ENCODE results near the gene AQP5. TPM values are rescaled to one million over a fixed set of nuclear protein-coding genes. Genes with fewer than 3 reads are reported as not detected.

AQP5 gene
- total RNA-seq, 6 experiments from 2014 or later, result not detected

DNA sequence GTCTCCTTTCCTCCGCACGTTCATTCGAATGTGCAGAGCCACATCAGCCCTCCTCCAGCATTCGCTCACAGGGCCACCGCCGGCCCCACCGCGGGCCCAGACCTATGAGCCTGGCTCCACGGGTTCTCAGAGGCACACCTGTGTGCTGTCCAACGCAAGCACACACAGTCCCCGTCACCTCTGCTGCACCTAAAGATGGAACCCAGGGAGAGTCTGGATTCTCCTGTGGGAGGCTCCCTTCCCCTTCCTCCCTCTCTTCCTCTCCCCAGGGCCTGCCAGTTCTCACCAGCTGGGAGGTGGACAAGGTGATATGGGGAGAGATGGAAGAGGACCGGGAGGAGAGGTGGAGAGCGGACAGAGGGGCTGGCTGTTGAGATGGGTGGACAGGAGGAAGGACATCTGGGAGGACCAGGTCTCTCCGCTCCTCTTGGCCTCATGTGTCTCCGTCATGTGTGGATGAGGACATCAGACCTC lies 6.1 kb downstream of the AQP5 start:
- Mint-ChIP-seq H3K36me3 (ENCODE audit: low read depth) (no peaks in the 10 kb centered on the region), H3K4me1 (ENCODE audit: low read depth) (no peaks in the 10 kb centered on the region), H3K27me3 (ENCODE audit: insufficient read depth) (peaks cover 20% of the 10 kb centered on the region), H3K27ac (no peak overlapping the region), H3K9me3 (no peaks in the 10 kb centered on the region), H3K4me3 (peak overlapping the region; percentile 76)
- TF ChIP-seq, protein P1, sequence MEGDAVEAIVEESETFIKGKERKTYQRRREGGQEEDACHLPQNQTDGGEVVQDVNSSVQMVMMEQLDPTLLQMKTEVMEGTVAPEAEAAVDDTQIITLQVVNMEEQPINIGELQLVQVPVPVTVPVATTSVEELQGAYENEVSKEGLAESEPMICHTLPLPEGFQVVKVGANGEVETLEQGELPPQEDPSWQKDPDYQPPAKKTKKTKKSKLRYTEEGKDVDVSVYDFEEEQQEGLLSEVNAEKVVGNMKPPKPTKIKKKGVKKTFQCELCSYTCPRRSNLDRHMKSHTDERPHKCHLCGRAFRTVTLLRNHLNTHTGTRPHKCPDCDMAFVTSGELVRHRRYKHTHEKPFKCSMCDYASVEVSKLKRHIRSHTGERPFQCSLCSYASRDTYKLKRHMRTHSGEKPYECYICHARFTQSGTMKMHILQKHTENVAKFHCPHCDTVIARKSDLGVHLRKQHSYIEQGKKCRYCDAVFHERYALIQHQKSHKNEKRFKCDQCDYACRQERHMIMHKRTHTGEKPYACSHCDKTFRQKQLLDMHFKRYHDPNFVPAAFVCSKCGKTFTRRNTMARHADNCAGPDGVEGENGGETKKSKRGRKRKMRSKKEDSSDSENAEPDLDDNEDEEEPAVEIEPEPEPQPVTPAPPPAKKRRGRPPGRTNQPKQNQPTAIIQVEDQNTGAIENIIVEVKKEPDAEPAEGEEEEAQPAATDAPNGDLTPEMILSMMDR (IDR thresholded peaks at IDR 0.05), result no peak
- no peak for DNase-seq

DNA sequence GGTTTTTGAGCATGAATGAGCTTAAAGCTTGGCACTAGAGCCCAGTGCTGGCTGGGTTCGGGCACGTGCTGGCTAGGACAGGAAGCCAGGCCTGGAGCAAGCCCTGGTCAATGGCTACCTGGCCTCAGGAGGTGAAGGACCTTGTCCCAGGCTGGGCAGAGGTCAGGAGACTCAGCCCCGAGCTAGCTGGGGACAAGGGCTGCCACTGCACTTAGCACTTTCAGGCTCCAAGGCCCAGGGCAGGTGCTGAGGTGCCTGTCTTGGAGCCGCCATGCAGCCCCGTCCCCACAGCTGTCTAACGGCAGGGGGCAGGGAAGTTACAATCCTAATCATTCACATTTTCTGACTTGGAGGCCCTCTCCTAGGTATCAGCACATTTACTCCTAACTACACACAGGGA lies 6.8 kb downstream of the AQP5 start:
- no peaks in the 10 kb centered on the region for H3K4me1 Mint-ChIP-seq (ENCODE audit: low read depth)
- no peaks in the 10 kb centered on the region for H3K36me3 Mint-ChIP-seq (ENCODE audit: low read depth)
- TF ChIP-seq, protein P1 (IDR thresholded peaks at IDR 0.05), result no peak
- H3K4me3 Mint-ChIP-seq, result no peak overlapping the region
- H3K9me3 Mint-ChIP-seq, result no peaks in the 10 kb centered on the region
- peaks cover 22% of the 10 kb centered on the region for H3K27me3 Mint-ChIP-seq (ENCODE audit: insufficient read depth)
- no peak for DNase-seq
- no peak overlapping the region for H3K27ac Mint-ChIP-seq

DNA sequence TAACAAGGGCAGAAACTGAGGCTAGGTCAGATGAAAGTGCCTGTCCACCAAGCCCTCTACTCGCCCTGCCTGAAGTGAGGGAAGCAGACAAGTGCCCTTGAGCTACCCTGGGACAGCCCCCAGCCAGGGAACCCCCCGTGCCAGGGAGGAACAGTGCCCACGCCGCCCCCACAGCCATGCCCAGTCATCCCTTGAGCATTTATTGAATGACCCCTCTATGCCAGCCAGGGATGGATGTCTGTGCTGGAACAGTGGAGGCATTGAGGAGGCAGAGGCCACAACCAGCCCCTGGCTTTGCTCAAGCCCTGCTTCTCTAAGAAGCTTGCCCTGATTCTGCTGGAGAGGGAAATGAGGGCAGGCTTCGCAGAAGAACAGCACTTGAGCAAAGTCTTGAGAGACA lies 7.4 kb downstream of the AQP5 start:
- H3K27ac Mint-ChIP-seq, result no peak overlapping the region
- H3K36me3 Mint-ChIP-seq (ENCODE audit: low read depth), result no peaks in the 10 kb centered on the region
- H3K9me3 Mint-ChIP-seq, result no peaks in the 10 kb centered on the region
- no peak overlapping the region for H3K4me3 Mint-ChIP-seq
- peaks cover 19% of the 10 kb centered on the region for H3K27me3 Mint-ChIP-seq (ENCODE audit: insufficient read depth)
- no peak for DNase-seq
- TF ChIP-seq, protein P1 (IDR thresholded peaks at IDR 0.05), result no peak
- no peaks in the 10 kb centered on the region for H3K4me1 Mint-ChIP-seq (ENCODE audit: low read depth)

DNA sequence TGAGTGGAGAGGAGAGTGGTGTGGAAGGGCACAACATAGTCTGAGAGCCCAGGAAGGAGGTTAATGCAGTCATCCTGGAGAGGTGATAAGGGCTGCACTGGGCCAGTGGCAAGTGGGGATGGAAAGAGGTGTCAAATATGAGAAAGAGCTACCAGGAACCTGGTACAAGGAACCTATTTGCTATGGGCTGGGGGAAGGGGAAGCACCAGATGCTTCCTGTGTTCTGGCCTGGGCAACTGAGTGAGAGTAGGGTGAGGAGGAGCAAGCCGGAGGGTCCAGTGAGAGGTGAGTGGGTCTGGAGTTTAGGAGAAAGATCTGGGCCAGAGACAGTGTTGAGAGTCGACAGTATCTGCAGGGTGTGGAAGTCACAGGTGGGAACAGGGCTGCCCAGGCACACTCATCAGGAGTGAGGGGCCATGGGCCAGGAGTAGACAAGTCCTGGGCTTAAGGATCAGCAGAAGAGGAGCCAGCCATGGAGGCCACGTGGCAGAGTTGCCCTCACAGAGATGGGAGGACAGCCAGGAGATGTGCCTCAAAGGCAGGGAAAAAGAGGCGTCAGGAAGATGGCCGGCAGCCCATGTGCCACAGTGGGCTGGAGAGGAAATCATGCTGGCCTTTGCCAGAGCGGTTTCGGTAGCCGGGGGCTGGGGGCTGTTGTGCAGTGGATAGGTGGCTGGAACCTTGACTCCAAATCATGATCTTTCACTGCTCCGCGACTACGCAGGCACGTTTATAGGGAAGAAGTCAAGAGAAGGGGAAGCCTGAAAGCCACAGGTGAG lies 8.2 kb downstream of the AQP5 start:
- no peak overlapping the region for H3K4me3 Mint-ChIP-seq
- H3K9me3 Mint-ChIP-seq, result no peaks in the 10 kb centered on the region
- no peaks in the 10 kb centered on the region for H3K4me1 Mint-ChIP-seq (ENCODE audit: low read depth)
- TF ChIP-seq, protein P1 (IDR thresholded peaks at IDR 0.05), result no peak
- no peak overlapping the region for H3K27ac Mint-ChIP-seq
- no peaks in the 10 kb centered on the region for H3K36me3 Mint-ChIP-seq (ENCODE audit: low read depth)
- no peak for DNase-seq
- peaks cover 10% of the 10 kb centered on the region for H3K27me3 Mint-ChIP-seq (ENCODE audit: insufficient read depth)

DNA sequence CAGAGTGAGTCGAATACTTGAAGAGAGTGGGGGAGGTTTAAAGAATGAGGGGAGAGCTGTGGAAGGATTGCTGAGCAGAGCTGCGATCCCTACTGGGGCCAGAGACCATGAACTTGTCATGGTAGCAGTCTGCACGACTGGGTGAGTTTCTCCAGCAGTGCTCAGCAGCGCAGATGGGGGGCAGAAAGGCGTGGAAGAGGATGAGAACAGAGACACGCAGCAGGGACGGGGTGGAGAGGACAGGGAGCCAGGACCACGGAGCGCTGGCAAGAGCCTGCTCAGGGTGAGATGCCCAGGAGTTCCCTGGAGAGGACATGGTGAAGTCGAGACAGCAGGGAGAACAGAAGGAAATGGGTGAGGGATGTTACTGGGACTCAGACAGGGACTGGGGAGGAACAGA lies 9.0 kb downstream of the AQP5 start:
- Mint-ChIP-seq H3K9me3 (no peaks in the 10 kb centered on the region), H3K36me3 (ENCODE audit: low read depth) (no peaks in the 10 kb centered on the region), H3K4me1 (ENCODE audit: low read depth) (no peaks in the 10 kb centered on the region), H3K27me3 (ENCODE audit: insufficient read depth) (peaks cover 9% of the 10 kb centered on the region), H3K4me3 (no peak overlapping the region), H3K27ac (no peak overlapping the region)
- TF ChIP-seq, protein P1 (IDR thresholded peaks at IDR 0.05), result no peak
- no peak for DNase-seq

All from HFFc6 (cell line).